WTC11 (cell line): Measurements from ENCODE around the gene SMAD3. TPM values are rescaled to one million over a fixed set of nuclear protein-coding genes. Genes with fewer than 3 reads are reported as not detected.

Experiments used
- ATAC-seq: fragments of 200-7000 bp; cut with Tn5 transposase; 2 replicates; pipeline ENCODE4 v1.10.0; 2021; ENCODE audit warnings: mild to moderate bottlenecking, moderate library complexity
- CTCF ChIA-PET: fragments of 300-600 bp; sonication (Branson Sonifier 250); formaldehyde crosslinking; loops from one replicate; lab custom pipeline; 2021; ENCODE audit warnings: antibody characterized with exemption; lab: Charles Lee
- POLR2A ChIA-PET: fragments of 350-600 bp; sonication (Branson Sonifier 250); formaldehyde crosslinking; loops from one replicate; lab custom pipeline; 2021; ENCODE audit warnings: antibody characterized with exemption; lab: Charles Lee
- DNase-seq: peaks from one replicate; pipeline ENCODE4 v3.0.0; 2021; ENCODE audit warnings: low spot score
- H3K27ac Mint-ChIP-seq: 2 replicates; pipeline ENCODE4 v1.8.0; 2021; ENCODE audit warnings: mixed read lengths
- H3K27me3 Mint-ChIP-seq: 2 replicates; pipeline ENCODE4 v1.8.0; 2021; ENCODE audit warnings: low read depth, mild to moderate bottlenecking, moderate library complexity, mixed read lengths
- H3K36me3 Mint-ChIP-seq: 2 replicates; pipeline ENCODE4 v1.8.0; 2021; ENCODE audit warnings: mixed read lengths
- H3K4me1 Mint-ChIP-seq: 2 replicates; pipeline ENCODE4 v1.8.0; 2022; ENCODE audit warnings: mixed read lengths
- H3K4me3 Mint-ChIP-seq: 2 replicates; pipeline ENCODE4 v1.8.0; 2021; ENCODE audit warnings: mild to moderate bottlenecking, moderate library complexity, mixed read lengths
- H3K9me3 Mint-ChIP-seq: 2 replicates; pipeline ENCODE4 v1.8.0; 2021; ENCODE audit warnings: mixed read lengths
- CTCF ChIP-seq: fragments of 200-600 bp; IDR thresholded peaks from 2 replicates; pipeline ENCODE4 v1.8.0; 2022; ENCODE audit warnings: antibody characterized with exemption
- E2F1 ChIP-seq: sonication (generic); formaldehyde crosslinking; IDR thresholded peaks from 2 replicates; pipeline ENCODE4 v1.8.0; 2022; ENCODE audit warnings: mild to moderate bottlenecking, missing genetic modification reagents
- FOXP4 ChIP-seq: sonication (generic); formaldehyde crosslinking; IDR thresholded peaks from 2 replicates; pipeline ENCODE4 v1.8.0; 2022; ENCODE audit warnings: mild to moderate bottlenecking, missing genetic modification reagents
- JUN ChIP-seq: sonication (generic); formaldehyde crosslinking; IDR thresholded peaks from 2 replicates; pipeline ENCODE4 v1.8.0; 2023; ENCODE audit warnings: mild to moderate bottlenecking, missing genetic modification reagents
- NFATC4 ChIP-seq: fragments of 250-450 bp; sonication (Bioruptor Pico); IDR thresholded peaks from 2 replicates; pipeline ENCODE4 v1.9.0; 2021; ENCODE audit warnings: mild to moderate bottlenecking
- NR3C1 ChIP-seq: sonication (generic); formaldehyde crosslinking; conservative IDR thresholded peaks from 2 replicates; pipeline ENCODE4 v1.8.1; 2023; ENCODE audit warnings: low read depth, mild to moderate bottlenecking, missing genetic modification reagents
- PREB ChIP-seq: sonication (generic); formaldehyde crosslinking; IDR thresholded peaks from 2 replicates; pipeline ENCODE4 v1.8.1; 2022; ENCODE audit warnings: mild to moderate bottlenecking, missing genetic modification reagents, moderate library complexity, borderline replicate concordance
- TEAD4 ChIP-seq: sonication (generic); formaldehyde crosslinking; IDR thresholded peaks from 2 replicates; pipeline ENCODE4 v1.8.0; 2022; ENCODE audit warnings: mild to moderate bottlenecking, missing genetic modification reagents
- TP53 ChIP-seq: sonication (generic); formaldehyde crosslinking; IDR thresholded peaks from 2 replicates; pipeline ENCODE4 v1.8.1; 2023; ENCODE audit warnings: mild to moderate bottlenecking, missing genetic modification reagents
- USF2 ChIP-seq: sonication (generic); formaldehyde crosslinking; IDR thresholded peaks from 2 replicates; pipeline ENCODE4 v1.8.1; 2023; ENCODE audit warnings: mild to moderate bottlenecking, missing genetic modification reagents, moderate library complexity
- ZNF219 ChIP-seq: sonication (generic); formaldehyde crosslinking; IDR thresholded peaks from 2 replicates; pipeline ENCODE4 v1.8.0; 2023; ENCODE audit warnings: missing genetic modification reagents, mild to moderate bottlenecking, borderline replicate concordance
- ZNF317 ChIP-seq: sonication (generic); formaldehyde crosslinking; IDR thresholded peaks from 2 replicates; pipeline ENCODE4 v1.8.1; 2023; ENCODE audit warnings: low read depth, mild to moderate bottlenecking, moderate library complexity, missing genetic modification reagents, borderline replicate concordance
- ZNF416 ChIP-seq: fragments of 250-450 bp; sonication (Bioruptor Pico); IDR thresholded peaks from 2 replicates; pipeline ENCODE4 v1.9.0; 2021; ENCODE audit warnings: mild to moderate bottlenecking, inconsistent platforms
- ZNF671 ChIP-seq: fragments of 250-450 bp; sonication (Bioruptor Pico); IDR thresholded peaks from 2 replicates; pipeline ENCODE4 v1.8.0; 2021; ENCODE audit warnings: mild to moderate bottlenecking
- total RNA-seq: library from RNA; stranded (reverse); gene quantifications from 3 replicates; pipeline ENCODE4 v1.2.3, GENCODE V29; 2021
- TF ChIP-seq, protein P1 (sequence below): sonication (generic); formaldehyde crosslinking; IDR thresholded peaks from 2 replicates; pipeline ENCODE4 v1.8.1; 2022; ENCODE audit warnings: low read depth, missing genetic modification reagents, borderline replicate concordance
- TF ChIP-seq, protein P2 (sequence below): sonication (generic); formaldehyde crosslinking; IDR thresholded peaks from 2 replicates; pipeline ENCODE4 v1.8.1; 2023; ENCODE audit warnings: mild to moderate bottlenecking, missing genetic modification reagents
- TF ChIP-seq, protein P3 (sequence below): sonication (generic); formaldehyde crosslinking; IDR thresholded peaks from 2 replicates; pipeline ENCODE4 v1.8.0; 2023; ENCODE audit warnings: mild to moderate bottlenecking, missing genetic modification reagents
- TF ChIP-seq, protein P4 (sequence below): sonication (generic); formaldehyde crosslinking; IDR thresholded peaks from 2 replicates; pipeline ENCODE4 v1.8.1; 2023; ENCODE audit warnings: mild to moderate bottlenecking, moderate library complexity, missing genetic modification reagents

Gene SMAD3
- total RNA-seq, 1 experiment from 2014 or later: 34.6 TPM

DNA sequence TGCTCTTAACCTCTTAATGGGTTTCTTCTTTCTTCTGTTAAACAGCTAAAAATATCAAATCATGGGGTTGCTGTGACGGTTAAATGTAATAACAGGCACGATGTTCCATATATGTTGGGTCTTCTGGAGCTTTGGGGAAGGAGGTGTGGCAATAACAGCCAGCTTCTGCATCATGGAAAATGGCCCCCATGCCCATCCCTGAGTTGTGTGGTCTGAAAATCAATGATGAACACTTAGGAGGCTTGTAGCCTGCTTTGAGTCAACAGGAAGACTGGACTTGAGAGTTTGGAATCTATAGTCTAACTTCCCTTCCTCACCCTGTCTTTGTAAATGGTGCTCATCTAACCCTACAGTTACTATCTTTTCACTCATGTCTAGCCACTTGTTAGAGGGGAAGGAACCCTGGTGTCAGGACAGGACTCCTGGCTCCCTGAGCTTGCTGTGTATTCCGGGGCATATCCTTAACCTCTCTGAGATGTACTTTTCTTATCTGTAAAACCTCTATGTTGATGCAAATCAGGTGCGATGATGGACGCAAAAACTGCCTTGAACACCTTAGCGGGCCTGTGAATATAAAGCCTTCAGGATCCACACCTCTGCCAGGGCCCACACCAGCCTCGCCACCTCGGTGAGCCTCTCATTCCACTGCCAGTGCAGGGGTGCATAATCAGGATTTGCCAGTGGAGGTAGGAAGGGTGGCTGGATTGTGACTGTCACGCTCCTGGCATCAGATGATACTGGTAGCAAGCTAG is 27.5 kb downstream of the SMAD3 start (continued):
- TF ChIP-seq, protein P1, sequence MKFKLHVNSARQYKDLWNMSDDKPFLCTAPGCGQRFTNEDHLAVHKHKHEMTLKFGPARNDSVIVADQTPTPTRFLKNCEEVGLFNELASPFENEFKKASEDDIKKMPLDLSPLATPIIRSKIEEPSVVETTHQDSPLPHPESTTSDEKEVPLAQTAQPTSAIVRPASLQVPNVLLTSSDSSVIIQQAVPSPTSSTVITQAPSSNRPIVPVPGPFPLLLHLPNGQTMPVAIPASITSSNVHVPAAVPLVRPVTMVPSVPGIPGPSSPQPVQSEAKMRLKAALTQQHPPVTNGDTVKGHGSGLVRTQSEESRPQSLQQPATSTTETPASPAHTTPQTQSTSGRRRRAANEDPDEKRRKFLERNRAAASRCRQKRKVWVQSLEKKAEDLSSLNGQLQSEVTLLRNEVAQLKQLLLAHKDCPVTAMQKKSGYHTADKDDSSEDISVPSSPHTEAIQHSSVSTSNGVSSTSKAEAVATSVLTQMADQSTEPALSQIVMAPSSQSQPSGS: no peak
- TF ChIP-seq, protein P2, sequence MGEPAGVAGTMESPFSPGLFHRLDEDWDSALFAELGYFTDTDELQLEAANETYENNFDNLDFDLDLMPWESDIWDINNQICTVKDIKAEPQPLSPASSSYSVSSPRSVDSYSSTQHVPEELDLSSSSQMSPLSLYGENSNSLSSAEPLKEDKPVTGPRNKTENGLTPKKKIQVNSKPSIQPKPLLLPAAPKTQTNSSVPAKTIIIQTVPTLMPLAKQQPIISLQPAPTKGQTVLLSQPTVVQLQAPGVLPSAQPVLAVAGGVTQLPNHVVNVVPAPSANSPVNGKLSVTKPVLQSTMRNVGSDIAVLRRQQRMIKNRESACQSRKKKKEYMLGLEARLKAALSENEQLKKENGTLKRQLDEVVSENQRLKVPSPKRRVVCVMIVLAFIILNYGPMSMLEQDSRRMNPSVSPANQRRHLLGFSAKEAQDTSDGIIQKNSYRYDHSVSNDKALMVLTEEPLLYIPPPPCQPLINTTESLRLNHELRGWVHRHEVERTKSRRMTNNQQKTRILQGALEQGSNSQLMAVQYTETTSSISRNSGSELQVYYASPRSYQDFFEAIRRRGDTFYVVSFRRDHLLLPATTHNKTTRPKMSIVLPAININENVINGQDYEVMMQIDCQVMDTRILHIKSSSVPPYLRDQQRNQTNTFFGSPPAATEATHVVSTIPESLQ (CRISPR knock-in tag): no peak
- no peak for TF ChIP-seq USF2 (CRISPR knock-in tag)
- no peak for TF ChIP-seq TP53
- TF ChIP-seq PREB: no peak
- no peak for TF ChIP-seq ZNF416 (CRISPR knock-in tag)
- no peak for TF ChIP-seq ZNF317 (CRISPR knock-in tag)
- TF ChIP-seq NFATC4 (CRISPR knock-in tag): no peak
- no peak for TF ChIP-seq JUN (CRISPR knock-in tag)

- no peaks in the 10 kb centered on the region for H3K36me3 Mint-ChIP-seq
- DNase-seq (no peak), ATAC-seq (no peak)
- CTCF ChIA-PET: interaction anchor here (1.1 to 1.8 kb wide), 2 partner anchors 72 to 147 kb away, joined by 4 read pairs; no protein-coding TSS in a partner anchor
- no peak overlapping the region for H3K4me3 Mint-ChIP-seq
- peak overlapping the region; percentile 47; the same call in 1 of the 2 replicates for H3K27ac Mint-ChIP-seq
- no peaks in the 10 kb centered on the region for H3K27me3 Mint-ChIP-seq
- POLR2A ChIA-PET: no interaction called here
- H3K4me1 Mint-ChIP-seq: peaks cover 60% of the 10 kb centered on the region
- H3K9me3 Mint-ChIP-seq: no peaks in the 10 kb centered on the region
- TF ChIP-seq ZNF219 (CRISPR knock-in tag) (no peak), FOXP4 (CRISPR knock-in tag) (no peak), NR3C1 (CRISPR knock-in tag) (no peak), E2F1 (CRISPR knock-in tag) (no peak), ZNF671 (CRISPR knock-in tag) (no peak), TEAD4 (no peak), JUN (CRISPR knock-in tag) (no peak), CTCF (no peak)
- TF ChIP-seq, protein P3, sequence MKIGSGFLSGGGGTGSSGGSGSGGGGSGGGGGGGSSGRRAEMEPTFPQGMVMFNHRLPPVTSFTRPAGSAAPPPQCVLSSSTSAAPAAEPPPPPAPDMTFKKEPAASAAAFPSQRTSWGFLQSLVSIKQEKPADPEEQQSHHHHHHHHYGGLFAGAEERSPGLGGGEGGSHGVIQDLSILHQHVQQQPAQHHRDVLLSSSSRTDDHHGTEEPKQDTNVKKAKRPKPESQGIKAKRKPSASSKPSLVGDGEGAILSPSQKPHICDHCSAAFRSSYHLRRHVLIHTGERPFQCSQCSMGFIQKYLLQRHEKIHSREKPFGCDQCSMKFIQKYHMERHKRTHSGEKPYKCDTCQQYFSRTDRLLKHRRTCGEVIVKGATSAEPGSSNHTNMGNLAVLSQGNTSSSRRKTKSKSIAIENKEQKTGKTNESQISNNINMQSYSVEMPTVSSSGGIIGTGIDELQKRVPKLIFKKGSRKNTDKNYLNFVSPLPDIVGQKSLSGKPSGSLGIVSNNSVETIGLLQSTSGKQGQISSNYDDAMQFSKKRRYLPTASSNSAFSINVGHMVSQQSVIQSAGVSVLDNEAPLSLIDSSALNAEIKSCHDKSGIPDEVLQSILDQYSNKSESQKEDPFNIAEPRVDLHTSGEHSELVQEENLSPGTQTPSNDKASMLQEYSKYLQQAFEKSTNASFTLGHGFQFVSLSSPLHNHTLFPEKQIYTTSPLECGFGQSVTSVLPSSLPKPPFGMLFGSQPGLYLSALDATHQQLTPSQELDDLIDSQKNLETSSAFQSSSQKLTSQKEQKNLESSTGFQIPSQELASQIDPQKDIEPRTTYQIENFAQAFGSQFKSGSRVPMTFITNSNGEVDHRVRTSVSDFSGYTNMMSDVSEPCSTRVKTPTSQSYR (CRISPR knock-in tag): no peak
- TF ChIP-seq, protein P4, sequence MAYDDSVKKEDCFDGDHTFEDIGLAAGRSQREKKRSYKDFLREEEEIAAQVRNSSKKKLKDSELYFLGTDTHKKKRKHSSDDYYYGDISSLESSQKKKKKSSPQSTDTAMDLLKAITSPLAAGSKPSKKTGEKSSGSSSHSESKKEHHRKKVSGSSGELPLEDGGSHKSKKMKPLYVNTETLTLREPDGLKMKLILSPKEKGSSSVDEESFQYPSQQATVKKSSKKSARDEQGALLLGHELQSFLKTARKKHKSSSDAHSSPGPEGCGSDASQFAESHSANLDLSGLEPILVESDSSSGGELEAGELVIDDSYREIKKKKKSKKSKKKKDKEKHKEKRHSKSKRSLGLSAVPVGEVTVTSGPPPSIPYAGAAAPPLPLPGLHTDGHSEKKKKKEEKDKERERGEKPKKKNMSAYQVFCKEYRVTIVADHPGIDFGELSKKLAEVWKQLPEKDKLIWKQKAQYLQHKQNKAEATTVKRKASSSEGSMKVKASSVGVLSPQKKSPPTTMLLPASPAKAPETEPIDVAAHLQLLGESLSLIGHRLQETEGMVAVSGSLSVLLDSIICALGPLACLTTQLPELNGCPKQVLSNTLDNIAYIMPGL (CRISPR knock-in tag): no peak
Measured at GRCh38 chr15:67093504-67093862, 28.1 kb downstream of the SMAD3 start.
